GM21423 (cell line): ENCODE measurements around the gene DENND2A.
A peak's percentile ranks its signal among the peaks of the same experiment; 100 is the strongest.
"Not testable (repeated sequence)": the region's sequence is repeated elsewhere in the genome, so short reads cannot be mapped to it uniquely, and the experiment has no call there.

Experiments used
- ATAC-seq: cut with Tn5 transposase; IDR thresholded peaks from one replicate; pipeline ENCODE4 v1.9.1; 2021; ENCODE audit warnings: mild to moderate bottlenecking, moderate library complexity; ENCODE audit not compliant: unreplicated experiment

Gene DENND2A

DNA sequence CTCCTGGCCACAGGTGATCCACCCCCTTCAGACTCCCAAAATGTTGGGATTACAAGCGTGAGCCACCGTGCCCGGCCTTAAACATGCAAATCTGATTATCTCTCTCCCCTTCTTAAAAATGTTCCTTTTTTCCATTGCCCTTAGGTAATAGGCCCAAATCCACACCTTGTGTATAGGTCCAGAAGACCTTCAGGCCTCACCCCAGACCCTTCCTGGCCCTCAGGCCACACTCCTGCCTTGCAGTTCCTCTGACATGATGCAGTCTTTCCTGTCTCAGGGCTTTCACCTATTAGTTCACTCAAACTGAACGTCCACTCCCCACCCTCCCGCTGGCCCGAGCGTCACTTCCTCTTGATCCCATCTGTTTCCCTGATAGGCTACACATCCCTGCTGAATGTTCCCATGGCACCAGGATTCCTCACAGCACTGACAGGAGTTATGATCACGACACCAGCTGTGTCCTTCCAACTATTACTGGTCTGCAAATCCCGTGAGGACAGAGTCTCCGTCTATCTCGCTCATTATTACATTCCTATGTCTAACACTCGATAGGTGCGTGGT lies 46.4 kb downstream of the DENND2A start:
- no peak for ATAC-seq

DNA sequence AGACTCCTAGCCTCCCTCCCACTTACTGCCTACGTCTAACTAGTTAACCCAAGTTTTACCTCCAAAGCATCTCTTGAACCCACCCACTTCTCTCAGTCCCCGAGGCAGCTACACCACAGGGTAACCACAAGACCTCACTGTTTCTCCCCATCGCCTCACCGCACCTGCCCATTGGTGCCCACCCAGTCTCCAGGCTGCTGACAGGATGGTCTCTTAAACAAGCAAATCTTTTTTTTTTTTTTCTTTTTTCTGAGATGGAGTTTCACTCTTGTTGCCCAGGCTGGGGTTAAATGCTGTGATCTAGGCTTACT lies 47.0 kb downstream of the DENND2A start:
- peak; percentile 68 for ATAC-seq

DNA sequence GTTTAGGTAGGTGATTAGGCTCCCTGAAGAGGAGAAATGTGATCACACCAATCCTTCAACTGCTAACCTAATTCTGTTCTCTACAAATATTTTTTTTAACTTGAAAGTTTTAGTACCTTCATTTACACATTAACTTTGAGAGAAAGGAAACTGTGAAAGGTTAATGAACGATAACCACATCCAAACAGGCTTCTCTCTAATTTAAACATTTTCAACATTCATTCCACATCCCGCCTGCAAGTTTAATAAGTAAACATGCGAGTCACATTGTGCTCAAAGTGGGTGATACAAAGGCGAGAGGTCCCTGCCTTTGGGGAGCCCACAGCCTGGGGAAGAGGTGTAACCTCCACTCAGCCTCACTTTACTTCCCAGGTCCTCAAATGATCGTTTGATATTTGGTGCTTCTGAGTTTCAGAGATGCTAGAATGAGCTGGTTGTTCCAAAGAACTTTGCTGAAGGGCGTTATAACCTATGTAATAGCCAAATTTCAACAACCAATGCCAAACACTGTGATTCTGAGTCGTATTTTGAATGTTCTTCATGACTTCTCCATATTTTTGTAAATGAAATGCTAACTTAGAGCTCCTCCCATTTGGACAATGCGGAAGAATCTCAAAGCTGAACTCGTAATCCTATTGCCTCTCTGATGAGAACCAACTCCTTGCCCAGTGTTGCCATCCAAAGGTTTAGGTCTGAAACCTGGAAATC lies 47.5 kb downstream of the DENND2A start:
- ATAC-seq: peak; percentile 61

DNA sequence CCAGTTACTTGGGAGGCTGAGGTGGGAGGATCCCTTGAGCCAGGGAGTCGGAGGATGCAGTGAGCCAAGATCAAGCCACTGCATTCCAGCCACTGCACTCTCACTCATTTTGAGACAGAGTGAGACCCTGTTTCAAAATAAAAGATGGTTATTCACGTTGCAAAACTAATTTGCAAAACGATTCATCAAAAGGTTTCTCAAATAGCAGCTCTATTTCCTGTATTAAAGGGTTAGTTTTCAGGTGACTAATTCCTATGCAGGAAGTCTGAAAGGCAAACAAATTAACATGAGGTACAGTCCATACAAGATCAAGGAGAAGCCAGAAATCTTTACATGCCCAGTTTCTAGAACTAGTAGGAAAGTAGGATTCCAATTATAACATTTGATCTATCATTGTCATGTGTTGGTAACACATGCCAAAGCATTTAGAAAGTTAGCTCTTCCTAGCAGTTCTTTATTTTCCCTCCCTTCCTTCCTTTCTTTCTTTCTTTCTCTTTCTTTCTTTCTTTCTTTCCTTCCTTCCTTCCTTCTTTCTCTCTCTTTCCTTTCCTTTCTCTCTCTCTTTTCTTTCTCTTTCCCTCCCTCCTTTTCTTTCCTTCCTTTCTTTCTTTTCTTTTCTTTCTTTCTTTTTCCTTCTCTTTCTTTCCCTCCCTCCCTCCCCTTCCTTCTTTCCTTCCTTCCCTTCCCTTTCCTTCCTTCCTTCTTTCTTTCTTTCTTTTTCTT lies 49.3 kb downstream of the DENND2A start:
- ATAC-seq: no peak

DNA sequence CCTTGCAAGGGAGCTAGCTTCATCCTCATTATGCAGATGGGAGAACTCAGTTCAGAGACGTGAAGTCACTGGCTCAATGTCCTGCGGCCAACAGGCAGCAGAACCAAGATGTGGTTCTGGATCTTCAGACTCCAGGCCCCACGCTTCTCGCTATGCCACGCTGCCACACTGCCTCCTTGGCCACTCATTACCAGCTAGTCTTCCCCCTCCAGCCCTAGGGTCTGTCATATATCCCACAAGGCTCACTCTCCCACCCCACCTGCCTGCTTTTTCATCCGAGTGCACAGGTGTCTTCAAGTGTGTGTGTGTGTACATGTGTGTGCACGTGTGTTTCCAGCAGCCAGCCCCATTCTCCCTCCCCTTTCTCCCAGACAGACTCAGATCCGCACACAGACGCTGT lies 53.4 kb downstream of the DENND2A start:
- no peak for ATAC-seq

DNA sequence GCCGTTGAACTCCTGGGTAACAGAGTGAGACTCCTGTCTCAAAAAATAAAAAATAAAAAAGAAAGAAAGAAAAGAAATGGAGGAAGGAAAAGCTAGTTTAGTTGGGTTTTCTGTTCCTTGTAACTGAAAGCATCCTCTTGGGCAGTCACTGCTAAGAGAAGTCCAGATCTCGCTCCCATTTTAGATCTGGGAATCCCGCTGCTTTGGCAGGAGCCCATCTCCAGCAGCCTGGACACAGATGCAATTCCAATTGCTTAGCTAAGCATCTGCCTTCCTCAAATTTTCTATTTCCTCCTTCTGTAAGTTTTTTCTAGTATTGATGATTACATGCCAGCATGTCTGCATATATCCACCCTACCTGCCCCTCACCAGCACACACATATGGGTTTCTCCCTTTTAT lies 54.1 kb downstream of the DENND2A start:
- no peak for ATAC-seq

DNA sequence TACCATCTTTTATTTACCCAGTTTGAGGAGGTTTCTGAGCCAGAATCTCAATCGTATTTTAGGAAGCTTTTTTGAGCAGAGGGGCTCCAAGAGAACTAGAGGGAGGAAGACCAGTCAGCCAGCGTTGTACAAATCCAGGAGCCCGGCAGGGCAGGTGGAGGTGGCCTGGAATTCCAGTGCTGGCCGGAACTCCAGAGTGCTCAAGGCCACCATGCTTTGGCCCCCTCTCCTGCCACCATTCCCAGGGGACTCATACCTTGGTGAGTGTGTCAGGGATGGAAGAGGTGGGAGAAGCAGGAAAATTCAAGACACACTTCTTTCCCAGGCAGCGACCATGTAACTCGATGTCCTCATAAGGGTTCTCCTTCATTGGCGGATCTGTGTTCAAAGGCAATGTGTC lies 55.3 kb downstream of the DENND2A start:
- no peak for ATAC-seq

DNA sequence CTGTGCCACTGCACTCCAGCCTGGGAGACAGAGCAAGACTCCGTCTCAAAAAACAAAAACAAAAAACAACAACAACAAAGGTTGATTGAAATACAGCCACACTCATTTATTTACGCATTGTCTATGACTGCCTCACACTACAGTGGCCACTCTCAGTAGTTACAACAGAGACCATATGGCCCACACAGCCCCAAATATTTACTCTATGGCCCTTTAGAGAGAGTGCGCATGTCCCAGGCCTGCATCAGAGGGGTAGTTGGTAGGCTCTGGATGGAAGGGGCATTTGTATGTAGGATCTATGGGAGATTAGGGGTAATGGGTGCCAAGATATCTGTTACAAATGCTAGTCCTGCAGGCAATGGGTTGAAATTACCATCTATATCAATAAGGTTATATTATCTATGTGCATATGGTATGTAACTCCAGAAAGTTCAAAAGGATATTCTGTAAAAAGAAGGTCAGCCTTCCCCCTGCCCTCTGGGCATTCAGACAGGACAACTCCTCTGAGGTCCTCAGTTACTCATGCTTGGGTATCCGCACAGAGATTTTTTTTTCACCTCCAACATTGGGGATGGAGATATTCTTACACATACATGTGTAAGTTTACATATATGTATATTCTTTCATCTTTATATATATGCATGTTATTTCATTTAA lies 56.3 kb downstream of the DENND2A start:
- ATAC-seq: no peak

DNA sequence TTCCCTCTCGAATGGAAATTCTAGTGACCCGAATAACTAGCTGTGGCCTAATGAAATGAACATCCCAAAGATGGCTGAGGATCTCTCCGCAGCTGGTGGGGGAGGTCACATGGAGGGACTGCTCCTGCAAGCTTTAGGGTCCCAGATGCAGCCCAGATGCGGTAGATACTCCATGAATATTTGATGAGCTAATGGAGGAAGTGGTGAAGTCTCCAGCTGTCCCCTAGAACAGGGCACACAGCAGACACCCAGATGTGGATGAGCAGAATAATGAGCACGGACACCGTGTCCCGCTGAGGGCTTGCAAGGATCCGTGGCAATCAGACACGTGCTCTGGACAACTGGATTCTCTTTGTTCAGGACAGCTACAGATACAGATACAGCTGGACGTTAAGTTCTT lies 59.2 kb downstream of the DENND2A start:
- no peak for ATAC-seq

DNA sequence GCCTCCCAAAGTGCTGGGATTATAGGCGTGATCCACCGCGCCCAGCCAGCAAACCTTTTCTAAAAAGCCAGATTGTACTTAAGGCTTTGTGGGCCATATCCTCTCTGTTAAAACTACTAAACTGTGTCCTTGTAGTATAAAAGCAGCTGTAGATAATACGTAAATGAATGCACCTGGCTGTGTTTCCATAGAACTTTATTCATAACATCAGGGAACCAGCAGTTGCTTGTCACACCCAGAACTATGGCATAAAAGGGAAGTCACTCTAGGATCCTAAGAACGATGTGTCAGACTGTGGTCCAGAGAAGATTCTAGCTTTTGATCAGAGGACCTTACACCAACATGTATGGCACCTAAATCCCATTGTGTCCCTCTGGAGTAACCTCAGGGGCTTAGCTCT lies 63.0 kb downstream of the DENND2A start:
- no peak for ATAC-seq

DNA sequence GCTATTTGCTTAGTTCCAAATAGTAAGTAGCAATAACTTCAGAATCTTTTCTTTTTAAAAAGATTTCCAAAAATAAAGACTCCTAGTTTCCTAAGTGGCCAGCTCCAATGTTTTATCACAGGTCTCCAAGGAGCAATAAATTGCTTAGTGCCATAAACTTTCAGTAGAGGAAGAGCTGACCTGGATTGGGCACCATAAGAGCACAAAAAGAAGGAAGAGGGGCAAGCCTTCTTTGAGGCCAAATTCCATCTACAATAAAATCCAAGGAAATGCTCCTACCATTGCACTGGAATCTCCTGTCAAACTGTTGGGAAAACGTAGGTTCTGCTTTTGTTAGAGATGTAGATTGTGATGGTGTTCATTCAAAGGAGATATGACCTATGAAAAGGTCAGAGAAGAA lies 64.0 kb downstream of the DENND2A start:
- no peak for ATAC-seq

DNA sequence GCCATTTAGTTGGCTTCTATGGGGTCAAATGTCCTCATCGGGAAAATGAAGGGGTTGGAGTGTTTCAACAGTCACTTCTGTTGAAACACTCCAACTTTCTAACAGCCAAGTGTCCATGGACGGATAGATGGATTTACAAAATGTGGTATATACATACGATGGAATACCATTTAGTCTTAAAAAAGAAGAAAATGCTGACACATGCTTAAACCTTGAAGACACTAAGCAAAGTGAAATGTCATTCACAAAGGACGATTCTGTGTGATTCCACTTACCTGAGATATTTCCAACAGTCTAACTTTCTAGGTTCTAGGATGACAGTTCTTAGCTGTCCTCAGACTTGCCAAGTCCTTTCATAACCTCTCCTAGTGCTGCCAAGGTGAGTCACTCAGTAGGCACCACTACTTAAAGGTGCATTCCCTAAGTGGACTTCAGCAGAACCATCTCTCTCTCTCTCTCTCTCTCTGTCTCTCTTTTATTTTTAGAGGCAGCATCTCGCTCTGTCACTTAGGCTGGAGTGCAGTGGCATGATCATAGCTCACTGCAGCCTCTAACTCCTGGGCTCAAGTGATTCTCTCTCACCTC lies 69.0 kb downstream of the DENND2A start:
- ATAC-seq: no peak

DNA sequence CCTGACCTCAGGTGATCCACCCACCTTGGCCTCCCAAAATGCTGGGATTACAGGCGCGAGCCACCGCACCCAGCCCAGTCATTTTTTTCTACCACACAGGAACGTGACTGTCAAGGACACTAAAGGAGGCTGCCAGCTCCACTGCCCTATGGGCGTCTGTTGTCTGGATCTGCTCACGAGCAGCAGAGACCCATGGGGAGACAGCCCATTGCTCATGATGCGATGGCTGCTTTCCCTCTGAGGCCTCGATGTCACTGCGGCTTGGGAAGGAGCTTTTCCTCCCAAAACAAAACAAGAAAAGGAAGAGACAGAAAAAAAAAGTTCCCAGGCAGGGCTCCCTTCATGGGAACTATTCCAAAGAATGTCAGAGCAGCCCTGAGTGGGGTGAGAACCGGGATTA lies 70.5 kb downstream of the DENND2A start:
- ATAC-seq: no peak

DNA sequence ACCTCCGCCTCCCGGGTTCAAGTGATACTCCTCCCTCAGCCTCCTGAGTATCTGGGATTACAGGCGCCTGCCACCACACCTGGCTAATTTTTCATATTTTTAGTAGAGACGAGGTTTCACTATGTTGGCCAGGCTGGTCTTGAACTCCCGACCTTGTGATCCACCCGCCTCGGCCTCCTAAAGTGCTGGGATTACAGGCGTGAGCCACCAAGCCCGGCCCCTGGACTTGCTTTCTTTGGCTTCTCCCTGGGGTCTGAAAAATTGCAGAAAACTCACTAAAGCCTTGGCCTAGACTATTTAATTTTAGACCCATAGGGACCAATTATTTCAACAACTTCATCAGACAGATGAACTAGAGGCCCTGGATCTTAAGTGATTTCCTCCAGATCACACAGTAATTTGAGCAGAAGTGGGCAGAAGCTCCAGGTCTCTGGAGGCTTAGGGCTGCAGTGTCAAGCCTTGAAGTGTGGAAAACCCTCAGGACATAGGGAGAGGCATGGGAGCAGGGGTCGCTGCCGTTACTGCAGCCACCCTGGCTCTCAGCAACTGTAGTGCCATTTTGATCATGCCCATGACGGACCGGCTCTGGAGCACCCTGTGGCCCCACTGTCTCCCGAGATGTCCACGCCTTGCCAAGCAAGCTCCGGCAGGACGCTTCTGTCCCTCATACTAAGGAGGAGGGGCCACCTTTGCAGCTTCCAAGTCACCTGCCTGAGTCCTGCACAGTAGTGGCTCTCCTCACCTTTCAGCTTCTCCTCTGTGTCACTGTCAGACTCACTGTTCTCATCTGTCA lies 72.4 kb downstream of the DENND2A start:
- no peak for ATAC-seq

DNA sequence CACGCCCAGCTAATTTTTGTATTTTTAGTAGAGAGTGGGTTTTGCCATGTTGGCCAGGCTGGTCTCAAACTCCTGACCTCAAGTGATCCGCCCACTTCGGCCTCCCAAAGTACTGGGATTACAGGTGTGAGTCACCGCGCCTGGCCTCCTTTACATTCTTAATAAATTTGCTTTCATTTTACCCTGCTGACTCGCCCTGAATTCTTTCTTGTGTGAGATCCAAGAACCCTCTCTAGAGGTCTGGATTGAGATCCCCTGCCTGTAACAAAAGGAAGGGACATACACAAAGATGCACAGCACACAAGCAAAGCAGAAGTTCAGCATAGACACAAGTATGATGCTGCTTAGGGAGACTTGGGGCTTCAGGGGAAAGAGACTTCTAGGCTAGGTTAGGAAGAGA lies 74.4 kb downstream of the DENND2A start:
- not testable (repeated sequence) for ATAC-seq

DNA sequence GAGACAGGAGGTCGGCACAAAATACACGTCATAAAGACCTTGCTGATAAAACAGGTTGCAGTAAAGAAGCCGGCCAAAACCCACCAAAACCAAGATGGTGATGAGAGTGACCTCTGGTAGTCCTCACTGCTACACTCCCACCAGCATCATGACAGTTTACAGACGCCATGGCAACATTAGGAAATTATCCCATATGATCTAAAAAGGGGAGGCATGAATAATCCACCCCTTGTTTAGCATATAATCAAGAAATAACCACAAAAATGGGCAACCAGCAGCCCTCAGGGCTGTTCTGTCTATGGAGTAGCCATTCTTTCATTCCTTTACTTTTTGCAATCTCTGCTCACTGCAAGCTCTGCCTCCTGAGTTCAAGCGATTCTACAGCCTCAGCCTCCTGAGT lies 74.9 kb downstream of the DENND2A start:
- ATAC-seq: not testable (repeated sequence)

DNA sequence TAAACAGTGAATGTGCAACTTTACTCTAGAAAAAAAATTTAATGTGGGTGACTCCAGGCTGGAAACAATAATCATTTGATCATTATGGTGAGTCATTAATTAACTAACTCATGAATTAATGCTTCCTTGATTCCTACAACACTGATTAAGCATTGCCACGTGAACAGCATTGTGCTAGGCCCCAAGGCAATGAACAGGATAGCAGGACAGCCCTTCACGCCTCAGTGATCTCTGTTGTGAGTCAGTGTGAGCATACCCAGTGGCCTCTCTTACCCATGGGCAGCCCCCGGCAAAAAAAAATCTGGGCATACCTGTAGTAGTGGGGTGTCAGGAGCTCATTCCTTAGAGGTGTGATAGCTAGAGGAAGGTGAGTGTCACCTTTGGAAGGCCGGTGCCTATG lies 76.0 kb downstream of the DENND2A start:
- no peak for ATAC-seq

DNA sequence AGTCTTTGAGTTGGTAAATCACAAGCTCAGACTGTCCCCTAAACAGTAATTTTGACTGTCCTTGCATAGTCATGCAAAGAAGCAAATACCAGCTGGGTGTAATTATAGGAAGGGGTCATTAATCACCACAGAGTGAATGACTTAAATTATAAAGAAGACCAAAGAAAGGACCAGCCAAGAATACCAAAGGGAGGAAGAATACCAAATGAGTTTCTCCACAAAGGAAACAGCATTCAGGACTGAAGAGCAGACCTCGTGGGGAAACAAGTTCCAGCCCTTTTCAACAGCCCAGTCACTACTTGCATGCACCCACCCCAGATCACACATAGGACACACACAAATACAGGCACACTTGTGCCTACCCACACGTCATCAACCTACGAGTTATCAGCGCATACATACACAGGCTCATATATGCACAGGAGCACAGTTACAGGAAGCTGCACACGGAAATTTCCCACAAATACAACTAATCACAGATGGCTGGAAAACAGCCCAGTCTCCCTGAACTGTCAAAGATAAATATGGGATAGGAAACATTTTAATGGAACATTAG lies 77.6 kb downstream of the DENND2A start:
- no peak for ATAC-seq

DNA sequence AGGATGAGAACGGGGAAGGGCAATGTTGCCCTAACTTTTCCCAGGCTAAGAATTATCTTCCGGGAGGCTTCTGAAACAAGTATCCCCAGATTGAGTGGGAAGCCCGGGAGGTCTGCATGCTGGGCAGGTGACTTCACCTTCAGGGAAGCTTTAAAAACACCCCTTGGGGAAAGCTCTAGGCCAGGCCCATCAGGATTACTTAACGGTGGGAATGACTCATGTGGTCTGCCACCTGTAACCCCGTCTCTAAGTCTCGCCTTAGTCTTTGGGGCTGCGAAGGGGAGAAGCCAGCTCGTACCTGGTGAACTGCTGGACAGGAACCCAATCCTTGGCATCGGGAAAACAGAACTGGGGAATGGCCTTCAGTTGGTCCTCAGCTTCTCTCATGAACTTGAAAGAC lies 81.2 kb downstream of the DENND2A start:
- ATAC-seq: no peak

DNA sequence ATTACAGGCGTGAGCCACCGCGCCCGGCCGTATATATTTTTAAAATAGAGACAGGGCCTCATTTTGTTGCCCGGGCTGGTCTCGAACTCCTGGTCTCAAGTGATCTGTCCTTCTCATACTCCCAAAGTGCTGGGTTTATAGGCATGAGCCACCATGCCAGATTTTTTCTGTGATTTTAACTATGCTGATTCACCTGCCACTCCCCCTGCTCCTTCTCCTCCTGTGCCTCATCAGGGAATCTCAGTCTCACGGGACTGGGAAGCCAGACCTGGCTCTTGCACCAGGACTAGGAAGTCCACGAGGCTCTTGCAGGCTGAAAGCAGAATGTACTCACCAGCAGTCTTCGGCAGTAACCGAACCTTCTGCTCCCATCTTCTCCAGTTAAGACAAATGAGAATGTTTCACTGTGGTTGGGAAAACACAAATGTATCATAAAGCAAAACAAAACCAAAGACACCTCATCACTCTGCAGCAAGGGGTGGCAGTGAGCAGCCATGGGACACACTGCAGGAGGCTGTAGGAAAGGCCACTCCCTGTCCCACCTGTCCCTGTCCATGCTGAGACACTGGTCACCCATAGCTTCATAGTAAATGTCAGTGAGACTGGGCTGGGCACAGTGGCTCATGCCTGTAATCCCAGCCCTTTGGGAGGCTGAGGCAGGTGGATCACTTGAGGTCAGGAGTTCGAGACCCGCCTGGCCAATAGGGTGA lies 82.6 kb downstream of the DENND2A start:
- ATAC-seq: no peak
